LoVo (cell line): Measurements from ENCODE around the gene CYP46A1.
"Not testable (repeated sequence)": the region's sequence is repeated elsewhere in the genome, so short reads cannot be mapped to it uniquely, and the experiment has no call there.

ENCODE experiments used
- DNase-seq: peaks from one replicate; pipeline ENCODE4 v3.0.0-alpha.2; 2016; ENCODE audit warnings: low spot score

Gene CYP46A1

DNA sequence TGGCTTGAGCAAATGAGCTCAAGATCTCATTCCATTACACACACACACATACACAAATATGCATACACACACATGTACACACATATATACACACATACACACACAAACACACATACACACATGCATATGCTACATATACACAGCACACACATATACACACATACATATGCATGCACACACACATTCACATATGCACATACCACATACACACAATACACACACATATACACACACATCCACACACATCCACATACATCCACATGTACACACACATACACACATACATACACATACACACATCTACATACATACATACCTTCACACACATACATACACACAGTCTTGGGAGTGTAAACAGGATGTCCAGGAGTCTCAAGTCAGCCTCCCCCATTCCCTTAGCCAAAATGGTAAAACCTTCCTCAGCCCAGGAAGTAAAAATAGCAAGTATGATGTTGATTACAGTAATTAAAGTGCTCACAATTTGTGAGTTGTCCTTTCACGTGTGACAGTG lies 26.4 kb upstream of the CYP46A1 start:
- no peak for DNase-seq

DNA sequence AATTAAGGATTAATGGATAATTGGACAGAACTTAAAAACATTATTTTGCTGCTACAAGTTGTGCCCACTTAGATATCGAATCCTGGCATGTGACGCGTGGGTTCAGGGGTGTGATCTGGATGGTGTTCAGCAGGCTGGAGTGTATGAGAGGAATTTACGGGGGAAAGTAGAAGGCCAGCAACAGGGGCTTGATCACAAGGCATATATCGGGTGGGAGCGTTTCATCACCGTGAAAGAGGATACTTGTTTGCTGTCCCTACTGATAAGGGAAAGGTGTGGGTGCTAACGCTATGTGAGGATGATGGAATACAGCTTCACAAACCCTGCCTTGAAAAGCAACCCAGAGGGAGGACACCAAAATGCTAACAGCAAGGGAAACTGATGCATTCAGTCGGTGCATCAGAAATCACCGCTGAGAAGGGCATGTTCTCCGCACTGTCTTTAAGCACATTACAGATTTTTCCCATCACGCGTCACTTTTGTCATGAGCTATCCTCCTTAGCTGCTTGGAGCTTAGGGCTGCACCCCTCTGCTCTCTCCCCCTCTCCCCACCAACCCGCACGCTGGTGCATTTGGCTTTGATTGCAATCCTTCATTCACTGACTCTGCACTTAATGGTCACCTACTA lies 25.8 kb upstream of the CYP46A1 start:
- no peak for DNase-seq

DNA sequence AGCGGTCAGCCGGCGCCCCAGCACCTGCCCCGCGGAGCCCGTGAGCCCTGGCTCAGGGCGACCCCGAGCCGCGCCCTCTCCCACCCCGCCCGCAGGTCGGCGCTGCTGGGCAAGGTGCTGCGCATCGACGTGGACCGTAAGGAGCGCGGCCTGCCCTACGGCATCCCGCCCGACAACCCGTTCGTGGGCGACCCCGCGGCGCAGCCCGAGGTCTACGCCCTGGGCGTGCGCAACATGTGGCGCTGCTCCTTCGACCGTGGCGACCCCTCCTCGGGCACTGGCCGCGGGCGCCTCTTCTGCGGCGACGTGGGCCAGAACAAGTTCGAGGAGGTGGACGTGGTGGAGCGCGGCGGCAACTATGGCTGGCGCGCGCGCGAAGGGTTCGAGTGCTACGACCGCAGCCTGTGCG lies 24.8 kb upstream of the CYP46A1 start:
- no peak for DNase-seq

DNA sequence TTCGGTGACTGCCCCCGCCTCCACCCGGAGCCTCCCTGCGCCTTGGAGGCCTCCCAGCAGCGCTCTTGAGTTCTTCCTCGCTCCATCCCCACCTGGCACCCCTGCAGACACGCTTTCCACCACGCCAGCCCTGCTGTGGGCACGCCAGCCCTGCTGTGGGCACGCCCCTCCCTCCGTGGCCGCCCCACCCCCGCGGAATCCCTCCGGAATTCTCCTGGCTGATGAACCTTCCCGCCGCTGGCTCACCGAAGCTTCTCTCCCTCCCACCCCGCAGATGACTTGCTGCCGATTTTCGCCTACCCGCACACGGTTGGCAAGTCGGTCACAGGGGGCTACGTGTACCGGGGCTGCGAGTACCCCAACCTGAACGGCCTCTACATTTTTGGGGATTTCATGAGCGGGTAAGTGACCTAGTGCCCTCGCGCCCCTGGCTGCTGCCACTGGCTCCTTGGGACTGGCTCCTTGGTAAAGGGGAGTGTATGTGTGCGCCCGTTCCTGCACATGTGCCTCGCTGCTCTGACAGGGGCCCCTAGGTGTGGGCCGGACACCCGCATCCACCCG lies 24.0 kb upstream of the CYP46A1 start:
- no peak for DNase-seq

DNA sequence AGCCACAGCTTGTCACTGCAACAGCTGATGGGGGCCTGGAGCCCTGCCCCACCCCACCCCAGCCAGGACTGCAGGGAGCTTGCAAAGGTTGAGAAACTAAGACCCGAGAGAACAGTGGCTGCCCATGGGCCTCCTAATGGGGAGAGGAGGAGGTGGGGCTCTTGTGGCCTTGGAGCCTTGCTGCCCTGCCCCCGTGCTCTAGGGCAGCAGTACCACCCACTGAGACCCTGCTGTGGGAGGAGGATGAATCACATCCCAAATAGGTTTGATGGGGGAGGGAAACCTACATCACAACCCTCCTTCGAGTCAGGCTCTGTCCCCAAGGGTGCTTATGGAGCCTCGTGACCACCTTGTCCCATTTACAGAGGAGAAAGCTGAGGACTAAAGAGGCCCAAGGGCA lies 23.3 kb upstream of the CYP46A1 start:
- DNase-seq, result no peak

DNA sequence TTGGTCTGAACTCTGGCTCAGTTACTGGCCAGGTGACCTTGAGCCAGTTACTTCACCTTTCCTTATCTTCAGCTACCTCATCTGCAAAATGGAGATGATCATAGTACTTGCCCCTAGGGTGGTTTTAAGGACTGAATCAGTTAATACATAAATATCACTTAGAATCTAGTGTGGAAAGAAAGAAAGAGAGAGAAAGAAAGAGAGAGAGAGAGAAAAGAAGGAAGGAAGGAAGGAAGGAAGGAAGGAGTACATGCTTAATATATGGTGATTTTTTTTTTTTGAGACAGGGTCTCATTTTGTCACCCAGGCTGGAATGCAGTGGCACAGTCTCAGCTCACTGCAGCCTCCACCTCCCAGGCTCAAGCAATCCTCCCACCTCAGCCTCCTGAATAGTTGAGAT lies 22.9 kb upstream of the CYP46A1 start:
- DNase-seq, result not testable (repeated sequence)

DNA sequence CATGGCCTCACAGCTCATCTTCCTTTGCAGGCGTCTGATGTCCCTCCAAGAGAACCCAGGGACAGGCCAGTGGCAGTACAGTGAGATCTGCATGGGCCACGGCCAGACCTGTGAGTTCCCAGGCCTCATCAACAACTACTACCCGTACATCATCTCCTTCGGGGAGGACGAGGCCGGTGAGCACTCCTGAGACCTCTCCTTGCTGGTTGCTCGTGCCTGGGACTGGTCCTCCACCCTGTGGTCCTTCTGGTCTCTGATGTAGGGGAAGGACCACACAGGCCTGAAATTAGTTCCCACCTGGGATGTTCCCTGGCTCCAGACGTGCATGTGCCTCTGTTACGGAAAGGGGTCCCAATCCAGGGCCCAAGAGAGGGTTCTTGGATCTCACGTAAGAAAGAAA lies 21.3 kb upstream of the CYP46A1 start:
- no peak for DNase-seq

DNA sequence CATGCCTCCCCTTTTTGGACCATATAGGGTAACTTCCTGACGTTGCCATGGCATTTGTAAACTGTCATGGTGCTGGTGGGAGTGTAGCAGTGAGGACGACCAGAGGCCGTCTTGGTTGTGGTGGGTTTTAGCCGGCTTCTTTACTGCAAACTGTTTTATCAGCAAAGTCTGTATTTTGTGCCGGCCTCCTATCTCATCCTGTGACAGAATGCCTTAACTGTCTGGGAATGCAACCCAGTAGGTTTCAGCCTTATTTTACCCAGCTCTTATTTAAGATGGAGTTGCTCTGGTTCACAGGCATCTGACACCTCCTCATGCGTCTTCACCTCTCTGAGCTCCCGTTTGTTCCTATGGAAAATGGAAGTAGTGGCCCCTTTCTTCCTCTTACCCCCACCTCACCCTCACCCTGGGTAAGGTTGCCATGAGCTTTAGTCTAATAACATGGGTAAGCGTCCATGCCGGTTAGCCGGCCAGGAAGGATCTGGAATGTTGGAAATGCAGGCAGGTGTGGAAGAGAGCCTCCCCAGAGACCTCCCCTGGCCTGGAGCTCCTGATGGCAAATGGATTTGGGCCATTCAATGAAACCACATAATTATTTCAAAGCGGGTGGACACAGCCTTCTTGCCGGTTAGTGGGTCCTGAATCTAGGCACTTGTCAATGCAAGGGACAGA lies 20.6 kb upstream of the CYP46A1 start:
- no peak for DNase-seq

DNA sequence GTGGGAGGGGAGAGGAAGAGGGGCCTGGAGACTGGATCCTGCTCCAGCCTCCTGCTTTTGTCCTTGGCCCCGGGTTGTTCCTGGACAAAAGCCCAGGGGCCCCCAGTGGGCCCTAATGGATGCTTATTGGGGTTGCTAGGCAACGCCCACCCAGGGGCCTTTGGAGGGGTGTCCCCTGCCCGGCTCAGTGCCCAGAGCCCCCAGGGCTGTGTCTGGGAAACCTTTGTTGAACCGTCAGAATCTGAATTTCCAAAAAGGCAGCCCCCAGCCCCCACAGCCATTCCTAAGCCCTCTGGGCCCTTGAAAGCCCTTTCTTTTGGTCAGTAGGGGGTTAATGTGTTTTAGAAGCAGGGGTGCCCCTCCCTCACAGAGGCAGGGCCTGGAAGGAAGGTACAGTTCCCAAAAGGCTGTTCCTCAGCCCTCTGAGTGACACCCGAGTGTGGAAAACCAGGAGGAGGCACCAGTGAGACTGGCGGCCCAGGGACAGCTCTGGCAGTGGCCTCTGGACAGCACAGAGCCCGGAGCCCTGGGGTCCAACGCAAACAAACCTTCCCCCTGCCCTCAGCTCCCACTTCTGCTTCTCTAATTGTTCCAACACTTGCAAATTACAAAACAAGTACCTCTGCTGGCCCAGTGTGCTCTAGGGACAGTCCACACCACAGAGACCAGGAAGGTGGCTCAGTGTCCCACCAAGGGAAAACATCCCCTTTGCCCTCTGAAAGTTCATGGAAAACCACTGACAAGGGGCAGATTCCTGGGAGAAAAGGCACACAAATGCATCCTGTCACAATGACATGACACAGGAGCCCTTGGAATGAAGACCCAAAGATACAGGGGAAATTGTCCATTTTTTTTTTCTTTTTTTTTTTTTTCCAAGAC lies 19.8 kb upstream of the CYP46A1 start:
- DNase-seq, result no peak

DNA sequence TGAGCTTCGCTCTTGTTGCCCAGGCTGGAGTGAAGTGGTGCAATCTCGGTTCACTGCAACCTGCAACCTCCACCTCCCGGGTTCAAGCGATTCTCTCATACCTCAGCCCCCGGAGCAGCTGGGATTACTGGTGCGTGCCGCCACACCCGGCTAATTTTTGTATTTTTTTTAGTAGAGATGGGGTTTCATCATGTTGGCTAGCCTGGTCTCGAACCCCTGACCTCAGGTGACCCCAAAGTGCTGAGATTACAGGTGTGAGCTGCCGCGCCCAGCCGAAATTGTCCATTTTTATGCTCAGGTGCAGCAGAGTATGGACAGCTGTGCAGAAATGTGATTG lies 19.2 kb upstream of the CYP46A1 start:
- no peak for DNase-seq

DNA sequence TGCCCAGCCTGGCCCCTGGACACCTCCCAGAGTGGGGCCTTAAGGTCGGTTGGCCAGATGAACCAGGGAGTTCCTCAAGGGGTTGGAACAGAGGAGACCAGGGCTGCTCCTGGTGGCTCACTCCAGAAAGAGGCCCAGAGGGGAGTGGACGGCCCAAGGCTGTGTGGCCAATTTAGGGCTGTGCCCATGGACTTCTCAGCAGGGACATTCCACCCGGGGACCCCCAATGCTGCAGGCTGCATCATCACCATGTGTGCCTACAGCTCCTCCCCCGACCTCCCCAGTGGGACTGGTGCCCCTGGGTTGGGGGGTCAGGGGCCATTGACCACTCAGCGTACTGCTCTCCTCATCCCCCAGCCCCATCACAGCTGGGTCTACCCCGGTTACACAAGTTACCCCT lies 17.6 kb upstream of the CYP46A1 start:
- no peak for DNase-seq

DNA sequence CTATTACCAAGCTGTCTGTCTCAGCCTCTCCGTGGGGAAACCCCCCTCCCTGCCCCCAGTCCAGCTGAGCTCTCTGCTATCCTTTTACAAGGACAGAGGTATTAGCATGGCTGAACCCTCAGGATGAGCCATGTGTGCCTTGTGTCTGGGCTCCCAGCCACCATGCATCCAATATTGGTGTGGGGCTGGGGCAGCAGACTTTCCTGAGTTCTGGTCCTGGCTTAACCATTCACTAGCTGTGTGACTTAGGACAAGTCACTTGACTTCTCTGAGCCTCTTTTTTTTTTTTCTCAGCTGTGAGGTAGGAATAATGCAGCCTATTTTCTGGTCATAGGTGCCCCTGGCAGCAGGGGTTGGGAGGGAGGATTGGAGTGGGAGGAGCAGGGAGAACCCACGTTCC lies 17.1 kb upstream of the CYP46A1 start:
- DNase-seq, result no peak

DNA sequence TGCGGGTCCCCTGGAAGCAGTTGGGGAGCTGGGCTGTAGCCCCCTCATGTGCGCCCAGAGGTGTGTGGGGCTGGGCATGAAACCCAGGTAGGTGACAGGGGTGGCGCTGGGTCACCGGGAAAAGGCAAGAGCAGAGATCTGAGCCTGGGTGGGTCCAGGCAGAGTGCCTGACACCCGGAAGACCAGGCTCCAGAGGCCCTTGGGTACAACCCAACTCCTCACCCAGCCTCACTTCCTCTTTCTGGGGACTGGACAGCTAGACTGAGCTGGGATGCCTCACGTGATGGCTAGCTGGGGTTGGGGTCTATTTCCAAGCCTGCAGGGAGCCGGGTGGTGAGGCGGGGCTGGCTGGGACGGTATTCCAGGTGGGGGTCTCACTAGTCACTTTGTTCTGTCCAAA lies 16.3 kb upstream of the CYP46A1 start:
- no peak for DNase-seq

DNA sequence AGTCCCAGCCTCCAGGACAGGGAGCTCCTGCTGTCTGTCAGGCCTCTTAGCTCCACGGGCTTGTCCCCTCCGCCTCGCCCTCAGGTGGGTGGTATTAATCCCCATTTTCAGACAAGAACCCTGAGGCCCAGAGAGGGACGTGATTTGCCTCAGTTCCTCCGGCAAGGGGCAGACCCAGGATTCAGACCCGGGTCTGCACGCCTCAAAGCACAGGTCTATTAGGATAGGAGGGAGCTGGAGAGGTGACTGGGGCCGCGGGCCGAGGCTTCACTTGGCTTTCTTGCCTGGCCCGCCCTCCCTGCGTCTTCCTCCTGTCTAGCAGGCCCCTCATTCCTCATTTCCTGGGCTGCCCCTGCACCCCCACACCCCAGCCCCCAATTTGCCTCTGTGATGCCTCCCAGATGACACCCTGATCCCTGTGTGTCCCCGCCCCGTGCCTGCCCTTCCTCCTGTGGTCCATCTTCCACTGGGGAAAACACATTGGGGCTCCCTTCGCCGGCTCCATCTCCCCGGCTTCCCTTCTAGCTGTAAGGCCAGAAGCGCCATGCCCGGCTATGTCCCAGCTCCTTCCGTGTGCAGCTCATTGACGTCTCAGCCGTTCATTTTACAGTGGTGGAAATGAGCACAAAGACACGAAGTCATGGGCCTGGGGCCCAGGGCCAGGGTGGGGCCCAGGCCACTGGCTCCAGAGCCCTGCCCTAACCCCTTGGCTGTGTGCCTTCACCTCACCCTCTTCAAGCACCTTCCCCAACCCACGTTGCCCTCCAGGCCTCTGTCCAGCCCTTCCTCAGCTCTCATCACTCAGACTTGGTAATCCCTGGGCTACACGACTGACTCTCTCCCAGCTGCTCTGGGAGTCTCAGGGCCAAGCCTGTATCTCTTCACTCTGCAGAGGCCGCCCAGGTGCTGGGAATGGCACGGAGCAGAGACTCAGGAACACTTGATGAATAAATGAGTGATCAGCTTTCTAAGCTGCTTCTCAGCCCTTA lies 15.5 kb upstream of the CYP46A1 start:
- no peak for DNase-seq

DNA sequence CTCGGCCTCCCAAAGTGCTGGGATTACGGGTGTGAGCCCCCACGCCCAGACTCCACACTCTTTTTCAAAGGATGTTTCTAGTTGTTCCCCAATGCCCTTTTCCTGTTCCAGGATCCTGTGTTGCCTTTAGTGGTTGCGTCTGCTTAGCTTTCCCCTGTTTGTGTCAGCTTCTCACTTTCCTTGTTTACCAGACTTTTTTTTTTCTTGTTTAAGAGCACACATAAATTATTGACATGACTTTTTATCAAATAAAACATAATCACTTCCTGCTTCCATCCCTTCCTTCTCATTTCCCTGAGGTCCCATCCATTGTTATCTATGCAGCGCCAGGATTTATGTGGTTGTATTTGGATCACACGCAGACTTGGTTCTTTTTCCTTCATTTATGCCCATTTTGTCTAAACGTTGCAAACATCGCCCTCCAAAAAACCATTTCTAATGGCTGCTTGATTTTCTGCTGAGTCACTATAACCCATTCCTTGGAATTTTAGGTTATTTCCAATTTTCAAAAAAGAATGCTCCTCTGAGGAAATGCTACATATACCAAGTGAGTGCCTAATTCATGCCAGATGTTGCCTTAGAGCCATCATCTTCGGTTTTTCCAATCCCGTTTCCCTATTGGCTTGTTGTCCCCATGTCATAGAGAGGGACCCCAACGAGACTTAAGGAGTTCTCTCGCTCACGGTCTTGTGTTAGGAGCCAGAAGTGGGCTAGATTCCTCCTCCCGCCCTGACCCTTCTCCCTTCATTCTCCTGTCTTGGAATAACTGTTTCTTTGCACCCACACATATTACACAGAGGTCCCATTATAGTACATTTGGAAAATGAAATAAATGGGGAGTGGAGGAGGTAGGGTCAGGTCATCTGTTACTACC lies 13.5 kb upstream of the CYP46A1 start:
- no peak for DNase-seq

DNA sequence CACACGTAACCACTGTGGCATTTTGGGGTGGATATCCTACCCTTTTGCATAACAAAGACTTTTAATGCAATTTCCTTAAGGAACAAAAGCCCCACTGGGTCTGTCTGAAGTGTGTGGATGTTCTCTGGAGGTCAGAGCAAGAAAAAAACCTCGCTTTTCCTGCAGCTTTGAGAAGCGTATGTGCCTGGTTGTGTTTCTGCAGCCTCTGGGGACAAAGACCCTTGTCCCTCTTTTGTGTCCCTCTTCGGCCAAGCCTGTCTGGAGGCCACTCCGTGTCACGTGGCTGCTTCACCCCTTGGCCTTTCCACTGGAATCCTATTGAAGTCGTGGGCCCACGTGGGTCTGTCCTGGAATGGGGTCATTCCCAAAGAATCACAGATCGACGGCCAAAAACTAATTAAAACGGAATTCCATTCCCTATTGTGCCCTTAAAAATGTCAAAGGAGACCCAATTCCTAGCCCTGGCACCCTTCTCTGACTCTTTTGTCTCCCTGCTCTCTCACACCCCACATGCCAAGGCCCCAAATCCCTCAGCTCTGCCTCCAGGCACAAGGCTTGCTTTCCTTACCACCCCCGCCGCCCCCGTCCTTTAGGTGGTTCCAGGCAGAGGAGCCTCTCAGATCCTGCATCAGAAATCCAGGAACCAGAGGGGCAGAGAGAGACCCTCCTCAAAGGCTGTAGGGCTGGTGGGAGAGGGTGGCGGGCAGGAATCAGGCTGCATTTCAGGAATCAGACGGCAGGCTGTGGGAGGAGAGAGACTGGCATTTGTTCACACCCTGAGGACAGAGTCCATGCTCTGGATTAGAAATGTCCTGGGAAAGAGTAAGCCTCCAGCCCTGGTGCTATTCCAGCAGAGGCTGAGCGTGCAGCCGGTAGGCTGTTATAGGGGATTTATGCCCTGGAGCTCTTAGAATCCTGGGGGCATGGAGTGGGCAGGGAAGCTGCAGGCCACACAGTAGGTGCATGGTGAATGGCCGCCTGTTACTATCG lies 12.6 kb upstream of the CYP46A1 start:
- no peak for DNase-seq

DNA sequence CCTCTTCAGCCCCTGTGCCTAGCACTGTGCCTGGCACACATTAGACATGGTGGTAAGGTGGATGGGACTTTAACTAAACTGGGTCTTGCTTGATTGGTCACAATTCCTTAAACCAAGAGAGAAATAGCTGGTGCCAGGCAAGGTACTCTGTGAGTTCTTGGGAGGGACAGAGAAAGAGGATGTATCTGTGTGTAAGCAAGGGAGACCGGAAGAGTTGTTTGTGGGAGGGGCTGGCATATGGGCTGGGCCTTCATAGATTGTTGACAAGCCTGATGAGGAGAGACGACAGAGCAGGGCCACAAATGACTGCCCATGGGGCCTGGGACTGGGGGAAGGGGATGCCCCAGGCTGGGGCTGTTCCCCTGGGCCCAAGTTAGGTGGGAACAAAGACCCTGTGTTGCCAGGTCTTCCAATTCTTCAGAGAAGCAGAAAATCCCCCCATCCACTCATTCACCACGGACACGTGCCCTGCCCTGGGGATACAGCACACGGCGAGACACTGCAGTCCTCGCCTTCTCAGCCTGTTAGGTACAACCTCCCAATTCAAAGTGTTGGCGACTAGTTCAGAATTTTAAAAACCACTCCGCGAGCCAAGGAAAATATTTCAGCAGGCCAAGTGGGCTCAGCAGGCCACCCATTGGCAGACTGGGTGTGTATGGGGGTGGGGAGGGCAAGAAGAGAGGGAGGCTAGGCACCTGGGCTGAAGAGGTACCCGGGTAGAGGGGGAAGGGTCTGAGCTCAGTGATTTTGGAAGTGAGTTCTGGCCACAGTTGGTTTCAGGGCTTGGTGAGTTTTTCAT lies 11.4 kb upstream of the CYP46A1 start:
- no peak for DNase-seq

DNA sequence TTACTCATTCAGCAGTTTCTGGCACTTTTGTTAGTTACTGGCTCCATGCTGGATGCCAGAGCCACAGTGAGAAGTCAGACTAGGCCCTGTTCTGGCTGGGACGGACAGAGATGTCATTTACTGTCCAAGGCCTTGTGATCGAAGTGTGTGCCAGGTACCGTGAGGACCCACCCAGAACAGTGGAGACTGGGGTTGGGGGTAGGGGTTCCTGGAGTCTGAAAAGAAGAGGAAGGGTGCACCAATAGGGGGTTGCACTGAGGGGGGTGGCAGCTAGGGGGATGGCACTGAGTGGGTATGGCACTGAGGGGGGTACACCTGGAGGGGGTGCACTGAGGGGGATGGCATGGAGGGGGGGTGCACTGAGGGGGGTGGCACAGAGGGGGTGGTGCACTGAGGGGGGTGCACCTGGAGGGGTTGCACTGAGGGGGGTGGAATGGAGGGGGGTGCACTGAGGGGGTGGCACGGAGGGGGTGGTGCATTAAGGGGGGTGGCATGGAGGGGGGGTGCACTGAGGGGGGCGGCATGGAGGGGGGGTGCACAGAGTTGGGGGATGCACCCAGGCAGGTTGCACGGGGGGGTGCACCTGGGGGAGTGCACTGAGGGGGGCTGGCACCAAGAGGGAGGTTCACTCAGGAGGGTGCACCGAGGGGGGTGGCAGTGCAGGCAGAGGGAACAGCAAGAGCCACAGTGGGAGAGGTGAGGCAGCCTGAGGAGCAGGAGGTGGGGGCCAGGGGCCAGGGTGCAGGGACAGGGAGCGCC lies 10.6 kb upstream of the CYP46A1 start:
- no peak for DNase-seq
